DMS 273 treated with DMSO at 0.1 percent for 48 hours (cell line): ENCODE results near the gene NR3C2.

ENCODE experiments used
- DNase-seq: peaks from one replicate; lab custom pipeline; 2025; lab: John Stamatoyannopoulos, UW

The NR3C2 gene

GRCh38 chr4:148259841-148260240 lies 182.4 kb downstream of the NR3C2 start:
- no peak for DNase-seq

GRCh38 chr4:148258535-148258934 lies 183.7 kb downstream of the NR3C2 start:
- DNase-seq: no peak

GRCh38 chr4:148255344-148255720 lies 186.9 kb downstream of the NR3C2 start:
- no peak for DNase-seq

GRCh38 chr4:148254621-148255343 lies 187.4 kb downstream of the NR3C2 start:
- no peak for DNase-seq

- no peak for DNase-seq
These were observed 188.4 kb downstream of the NR3C2 start for GRCh38 chr4:148253768-148254167.

GRCh38 chr4:148248824-148249223 lies 193.4 kb downstream of the NR3C2 start:
- DNase-seq: no peak

GRCh38 chr4:148245015-148245414 lies 197.2 kb downstream of the NR3C2 start:
- no peak for DNase-seq

- DNase-seq: no peak
These were observed 198.4 kb downstream of the NR3C2 start for GRCh38 chr4:148243837-148244236.

- no peak for DNase-seq
These were observed 202.0 kb downstream of the NR3C2 start for GRCh38 chr4:148240241-148240640.

GRCh38 chr4:148239494-148239985 lies 202.7 kb downstream of the NR3C2 start:
- no peak for DNase-seq

GRCh38 chr4:148238811-148239493 lies 203.3 kb downstream of the NR3C2 start:
- DNase-seq: no peak

GRCh38 chr4:148238086-148238485 lies 204.1 kb downstream of the NR3C2 start:
- no peak for DNase-seq

GRCh38 chr4:148235809-148236208 lies 206.4 kb downstream of the NR3C2 start:
- DNase-seq: no peak

GRCh38 chr4:148229798-148230197 lies 212.4 kb downstream of the NR3C2 start:
- no peak for DNase-seq

- DNase-seq: no peak
These were observed 213.2 kb downstream of the NR3C2 start for GRCh38 chr4:148229028-148229427.

GRCh38 chr4:148227147-148227546 lies 215.1 kb downstream of the NR3C2 start:
- DNase-seq: no peak

- DNase-seq: no peak
These were observed 215.9 kb downstream of the NR3C2 start for GRCh38 chr4:148226341-148226740.

- no peak for DNase-seq
These were observed 216.6 kb downstream of the NR3C2 start for GRCh38 chr4:148225639-148226038.

GRCh38 chr4:148224476-148224875 lies 217.7 kb downstream of the NR3C2 start:
- no peak for DNase-seq

- DNase-seq: no peak
These were observed 219.1 kb downstream of the NR3C2 start for GRCh38 chr4:148222991-148223660.

GRCh38 chr4:148216866-148217814 lies 225.1 kb downstream of the NR3C2 start:
- DNase-seq: no peak

GRCh38 chr4:148216321-148216720 lies 225.9 kb downstream of the NR3C2 start:
- no peak for DNase-seq
